GM12878 (cell line): ENCODE data around the gene TES. TPM values are rescaled to one million over a fixed set of nuclear protein-coding genes. Genes with fewer than 3 reads are reported as not detected.

Experiments
- ATAC-seq: fragments of 200-7000 bp; cut with Tn5 transposase; 3 replicates; pipeline ENCODE4 v1.9.1; 2020; ENCODE audit warnings: mild to moderate bottlenecking, moderate library complexity
- BruUV-seq: library from RNA; stranded (reverse); fragments of 400-500 nt; replicated peaks from 2 replicates; lab custom pipeline; 2021; lab: Mats Ljungman, UMichigan
- CTCF ChIA-PET: fragments of 300-600 bp; sonication (Branson Sonifier 250); formaldehyde crosslinking; extraction: SDS; loops from one replicate; lab custom pipeline; 2021; ENCODE audit warnings: inconsistent platforms; lab: Yijun Ruan, JAX
- POLR2A ChIA-PET: fragments of 350-600 bp; formaldehyde crosslinking; extraction: SDS; loops from one replicate; lab custom pipeline; 2021; ENCODE audit warnings: inconsistent platforms; lab: Charles Lee
- RAD21 ChIA-PET: fragments of 300-600 bp; sonication (Branson Sonifier 250); formaldehyde crosslinking; loops from one replicate; lab custom pipeline; 2023; ENCODE audit warnings: antibody characterized with exemption; ENCODE audit not compliant: unreplicated experiment; lab: Charles Lee
- SMC1A ChIA-PET: fragments of 300-600 bp; sonication (Branson Sonifier 250); formaldehyde crosslinking; loops from one replicate; lab custom pipeline; 2023; ENCODE audit not compliant: unreplicated experiment, uncharacterized antibody; lab: Charles Lee
- DNase-seq: peaks from one replicate; pipeline ENCODE4 v3.0.0-alpha.2; 2011; ENCODE audit warnings: low read depth, low spot score
- FAIRE-seq: peaks from 3 replicates; lab custom pipeline; 2011; peaks lifted over from hg19 to GRCh38; lab: Jason Lieb, UNC
- H2AFZ ChIP-seq: 2 replicates; pipeline ENCODE4 v1.6.0; 2011; ENCODE audit warnings: low read depth, low read length, control low read depth; ENCODE audit not compliant: control insufficient read depth
- H3K27ac ChIP-seq: 2 replicates; pipeline ENCODE4 v1.5.1; 2011; ENCODE audit warnings: control low read depth; ENCODE audit not compliant: control insufficient read depth, insufficient read depth
- H3K27me3 ChIP-seq, 2 experiments: replicated peaks in 1 of 2; 2 replicates each; pipeline versions ENCODE4 v1.6.0 to v1.6.1; 2011; ENCODE audit warnings: low read length in 1 of 2; ENCODE audit not compliant: control insufficient read depth in 2 of 2, insufficient read depth in 2 of 2
- H3K36me3 ChIP-seq, 2 experiments: 2 replicates each; pipeline ENCODE4 v1.5.1; 2011; ENCODE audit warnings: low read length in 1 of 2; ENCODE audit not compliant: control insufficient read depth in 2 of 2, insufficient read depth in 2 of 2
- H3K4me1 ChIP-seq: 2 replicates; pipeline ENCODE4 v1.6.1; 2011; ENCODE audit warnings: mild to moderate bottlenecking, low read length, moderate library complexity, mixed read lengths; ENCODE audit not compliant: control insufficient read depth, insufficient read depth
- H3K4me2 ChIP-seq: 2 replicates; pipeline ENCODE4 v1.6.0; 2011; ENCODE audit warnings: control low read depth; ENCODE audit not compliant: control insufficient read depth, insufficient read depth
- H3K4me3 ChIP-seq: fragments of 200-600 bp; sonication (generic); 2 replicates; pipeline ENCODE4 v1.5.1; 2016
- H3K79me2 ChIP-seq: 2 replicates; pipeline ENCODE4 v1.6.0; 2011; ENCODE audit warnings: low read length; ENCODE audit not compliant: control insufficient read depth, insufficient read depth
- H3K9ac ChIP-seq: 2 replicates; pipeline ENCODE4 v1.8.0; 2011; ENCODE audit warnings: low read length, control low read depth, mixed read lengths; ENCODE audit not compliant: control insufficient read depth, insufficient read depth
- H3K9me3 ChIP-seq: replicated peaks from 3 replicates; pipeline ENCODE4 v1.5.1; 2011; ENCODE audit warnings: mild to moderate bottlenecking, low read length; ENCODE audit not compliant: control insufficient read depth, insufficient read depth
- H4K20me1 ChIP-seq: 2 replicates; pipeline ENCODE4 v1.6.0; 2011; ENCODE audit not compliant: control insufficient read depth, insufficient read depth
- BRCA1 ChIP-seq: IDR thresholded peaks from 2 replicates; pipeline ENCODE4 v1.6.1; 2011; ENCODE audit warnings: low read depth, low read length, improper control_type of control experiment
- FOXK2 ChIP-seq: fragments of 450-650 bp; IDR thresholded peaks from 2 replicates; pipeline ENCODE4 v1.6.1; 2017; ENCODE audit warnings: mild to moderate bottlenecking, moderate library complexity
- HCFC1 ChIP-seq: fragments of 150-350 bp; IDR thresholded peaks from 2 replicates; pipeline ENCODE4 v1.6.1; 2014; ENCODE audit warnings: low read length
- HDGF ChIP-seq: fragments of 450-650 bp; IDR thresholded peaks from 2 replicates; pipeline ENCODE4 v1.6.1; 2016; ENCODE audit warnings: antibody characterized with exemption
- MTA2 ChIP-seq: fragments of 450-650 bp; IDR thresholded peaks from 2 replicates; pipeline ENCODE4 v1.6.1; 2016; ENCODE audit warnings: low read depth, mild to moderate bottlenecking, moderate library complexity
- MYC ChIP-seq: IDR thresholded peaks from 2 replicates; pipeline ENCODE4 v1.6.1; 2011; ENCODE audit warnings: mild to moderate bottlenecking, low read length, moderate library complexity, inconsistent platforms; ENCODE audit not compliant: insufficient read depth, insufficient replicate concordance, insufficient read length, severe bottlenecking
- NFYB ChIP-seq: IDR thresholded peaks from 2 replicates; pipeline ENCODE4 v1.6.1; 2011; ENCODE audit warnings: low read depth, mild to moderate bottlenecking, low read length, improper control_type of control experiment, moderate library complexity; ENCODE audit not compliant: insufficient read depth
- PAX8 ChIP-seq: fragments of 450-650 bp; IDR thresholded peaks from 2 replicates; pipeline ENCODE4 v1.6.1; 2017; ENCODE audit warnings: mild to moderate bottlenecking, moderate library complexity
- RBBP5 ChIP-seq: fragments of 200-600 bp; sonication (generic); conservative IDR thresholded peaks from 2 replicates; pipeline ENCODE4 v1.6.1; 2016
- RUNX3 ChIP-seq: IDR thresholded peaks from 2 replicates; pipeline ENCODE4 v1.6.1; 2012; ENCODE audit warnings: low read length, inconsistent platforms
- STAT1 ChIP-seq: fragments of 450-650 bp; conservative IDR thresholded peaks from 2 replicates; pipeline ENCODE4 v1.6.1; 2014; ENCODE audit warnings: antibody characterized with exemption, mild to moderate bottlenecking
- ZBTB40 ChIP-seq: fragments of 450-650 bp; IDR thresholded peaks from 2 replicates; pipeline ENCODE4 v1.6.1; 2016; ENCODE audit warnings: mild to moderate bottlenecking, moderate library complexity, borderline replicate concordance
- WGBS: methylation state at CpG from one replicate; pipeline ENCODE4 v1.1.6; 2016; ENCODE audit warnings: low lambda C conversion rate; ENCODE audit not compliant: insufficient replicate concordance, insufficient coverage; ENCODE audit errors: missing lambda C conversion rate; 5-methylcytosine and 5-hydroxymethylcytosine counted together
- in situ Hi-C: fragments of 300-500 bp; cut with MboI; formaldehyde crosslinking; loops from 9 replicates; pipeline ENCODE4 v1.14.3; 2018; ENCODE audit warnings: mixed read lengths
- intact Hi-C: fragments of 100-400 bp; cut with micrococcal nuclease; formaldehyde crosslinking; loops from one replicate; pipeline ENCODE4 v1.14.2; 2022; ENCODE audit not compliant: unreplicated experiment
- polyA plus RNA-seq, 11 experiments: library from polyadenylated mRNA; depleted of rRNA in 4 of 11; unstranded in 6 of 11; stranded (reverse) in 5 of 11; fragments of >200 nt; fragmentation: Nextera tagmentation in 4 of 11; fragmentation: Illumina TruSeq in 1 of 11; extraction: Ambion mirVana in 4 of 11; extraction: Trizol in 1 of 11; gene quantifications; 1 replicate in 1 of 11; 2 replicates in 10 of 11; pipeline versions ENCODE4 v1.2.1 to v1.2.3, GENCODE V29; 2011 to 2016; ENCODE audit warnings: inconsistent platforms in 2 of 11, missing spikeins in 2 of 11, low read depth in 1 of 11
- total RNA-seq, 4 experiments: library from RNA; depleted of rRNA in 3 of 4; stranded (reverse); fragments of >200 nt in 3 of 4; fragmentation: Illumina TruSeq in 1 of 4; extraction: Trizol in 1 of 4; gene quantifications; 2 replicates each; pipeline versions ENCODE4 v1.2.1 to v1.2.3, GENCODE V29; 2013 to 2021
- TF ChIP-seq, protein P1 (sequence below): fragments of 450-650 bp; formaldehyde crosslinking; IDR thresholded peaks from 2 replicates; pipeline ENCODE4 v1.5.0; 2022; ENCODE audit warnings: mild to moderate bottlenecking, missing genetic modification characterization
- TF ChIP-seq, protein P2 (sequence below): fragments of 450-650 bp; IDR thresholded peaks from 2 replicates; pipeline ENCODE4 v1.6.1; 2018; ENCODE audit warnings: borderline replicate concordance, mild to moderate bottlenecking; ENCODE audit not compliant: partially characterized antibody
- TF ChIP-seq, protein P3 (sequence below): fragments of 450-650 bp; IDR thresholded peaks from 2 replicates; pipeline ENCODE4 v1.6.1; 2014; ENCODE audit warnings: mild to moderate bottlenecking

Gene TES
- total and polyA plus RNA-seq, 10 of the 15 experiments (the other 5 are each of a cell fraction or from before 2014, with no cell fraction given): 31.2 to 77.5 (median 59.2) TPM

DNA sequence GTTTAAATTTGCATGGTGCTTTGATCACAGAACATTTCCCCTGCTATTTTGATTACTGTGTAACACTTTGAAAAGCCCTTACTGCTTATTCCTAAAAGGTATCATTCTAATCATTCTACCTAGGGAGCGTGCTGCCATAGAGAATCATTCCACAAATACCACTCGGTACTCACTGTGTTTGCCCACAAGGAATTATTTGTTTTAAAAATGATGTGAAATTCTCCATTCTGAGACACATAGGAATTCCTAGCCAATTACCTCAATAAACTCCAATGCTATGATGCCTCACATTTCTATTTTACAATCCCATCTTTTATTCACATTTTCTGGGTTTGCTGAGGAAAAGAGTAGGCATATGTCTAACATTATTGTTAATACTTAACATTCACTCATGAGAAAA lies 16.2 kb upstream of the TES start:
- ATAC-seq: no peak
- intact Hi-C loops (no loop called here), in situ Hi-C loops (no loop called here)
- no peak overlapping the region for H2AFZ ChIP-seq
- ChIA-PET CTCF (no interaction called here), SMC1A (no interaction called here), RAD21 (no interaction called here), POLR2A (no interaction called here)
- WGBS: 82% methylated on average over 2 of the region's 2 CpGs
- no TSS peak for BruUV-seq
- no peak overlapping the region for H3K9ac ChIP-seq
- no peaks in the 10 kb centered on the region for H3K79me2 ChIP-seq
- H3K27ac ChIP-seq: no peak overlapping the region
- no peaks in the 10 kb centered on the region for H3K36me3 ChIP-seq
- no peak overlapping the region for H3K4me2 ChIP-seq
- H3K4me1 ChIP-seq: no peaks in the 10 kb centered on the region
- no peaks in the 10 kb centered on the region for H4K20me1 ChIP-seq
- H3K9me3 ChIP-seq: no peaks in the 10 kb centered on the region
- DNase-seq: no peak
- no peak overlapping the region for H3K4me3 ChIP-seq
- FAIRE-seq: no peak
- no peaks in the 10 kb centered on the region; a peak in 1 of 4 replicates for H3K27me3 ChIP-seq
- TF ChIP-seq FOXK2 (no peak), PAX8 (no peak), HCFC1 (no peak), RBBP5 (no peak), MTA2 (no peak), HDGF (no peak), ZBTB40 (no peak), MYC (no peak), STAT1 (no peak), BRCA1 (no peak), RUNX3 (no peak), NFYB (no peak)
- TF ChIP-seq, protein P1, sequence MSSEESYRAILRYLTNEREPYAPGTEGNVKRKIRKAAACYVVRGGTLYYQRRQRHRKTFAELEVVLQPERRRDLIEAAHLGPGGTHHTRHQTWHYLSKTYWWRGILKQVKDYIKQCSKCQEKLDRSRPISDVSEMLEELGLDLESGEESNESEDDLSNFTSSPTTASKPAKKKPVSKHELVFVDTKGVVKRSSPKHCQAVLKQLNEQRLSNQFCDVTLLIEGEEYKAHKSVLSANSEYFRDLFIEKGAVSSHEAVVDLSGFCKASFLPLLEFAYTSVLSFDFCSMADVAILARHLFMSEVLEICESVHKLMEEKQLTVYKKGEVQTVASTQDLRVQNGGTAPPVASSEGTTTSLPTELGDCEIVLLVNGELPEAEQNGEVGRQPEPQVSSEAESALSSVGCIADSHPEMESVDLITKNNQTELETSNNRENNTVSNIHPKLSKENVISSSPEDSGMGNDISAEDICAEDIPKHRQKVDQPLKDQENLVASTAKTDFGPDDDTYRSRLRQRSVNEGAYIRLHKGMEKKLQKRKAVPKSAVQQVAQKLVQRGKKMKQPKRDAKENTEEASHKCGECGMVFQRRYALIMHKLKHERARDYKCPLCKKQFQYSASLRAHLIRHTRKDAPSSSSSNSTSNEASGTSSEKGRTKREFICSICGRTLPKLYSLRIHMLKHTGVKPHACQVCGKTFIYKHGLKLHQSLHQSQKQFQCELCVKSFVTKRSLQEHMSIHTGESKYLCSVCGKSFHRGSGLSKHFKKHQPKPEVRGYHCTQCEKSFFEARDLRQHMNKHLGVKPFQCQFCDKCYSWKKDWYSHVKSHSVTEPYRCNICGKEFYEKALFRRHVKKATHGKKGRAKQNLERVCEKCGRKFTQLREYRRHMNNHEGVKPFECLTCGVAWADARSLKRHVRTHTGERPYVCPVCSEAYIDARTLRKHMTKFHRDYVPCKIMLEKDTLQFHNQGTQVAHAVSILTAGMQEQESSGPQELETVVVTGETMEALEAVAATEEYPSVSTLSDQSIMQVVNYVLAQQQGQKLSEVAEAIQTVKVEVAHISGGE (CRISPR knock-in tag): no peak
- TF ChIP-seq, protein P2, sequence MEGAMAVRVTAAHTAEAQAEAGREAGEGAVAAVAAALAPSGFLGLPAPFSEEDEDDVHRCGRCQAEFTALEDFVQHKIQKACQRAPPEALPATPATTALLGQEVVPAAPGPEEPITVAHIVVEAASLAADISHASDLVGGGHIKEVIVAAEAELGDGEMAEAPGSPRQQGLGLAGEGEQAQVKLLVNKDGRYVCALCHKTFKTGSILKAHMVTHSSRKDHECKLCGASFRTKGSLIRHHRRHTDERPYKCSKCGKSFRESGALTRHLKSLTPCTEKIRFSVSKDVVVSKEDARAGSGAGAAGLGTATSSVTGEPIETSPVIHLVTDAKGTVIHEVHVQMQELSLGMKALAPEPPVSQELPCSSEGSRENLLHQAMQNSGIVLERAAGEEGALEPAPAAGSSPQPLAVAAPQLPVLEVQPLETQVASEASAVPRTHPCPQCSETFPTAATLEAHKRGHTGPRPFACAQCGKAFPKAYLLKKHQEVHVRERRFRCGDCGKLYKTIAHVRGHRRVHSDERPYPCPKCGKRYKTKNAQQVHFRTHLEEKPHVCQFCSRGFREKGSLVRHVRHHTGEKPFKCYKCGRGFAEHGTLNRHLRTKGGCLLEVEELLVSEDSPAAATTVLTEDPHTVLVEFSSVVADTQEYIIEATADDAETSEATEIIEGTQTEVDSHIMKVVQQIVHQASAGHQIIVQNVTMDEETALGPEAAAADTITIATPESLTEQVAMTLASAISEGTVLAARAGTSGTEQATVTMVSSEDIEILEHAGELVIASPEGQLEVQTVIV: no peak
- TF ChIP-seq, protein P3, sequence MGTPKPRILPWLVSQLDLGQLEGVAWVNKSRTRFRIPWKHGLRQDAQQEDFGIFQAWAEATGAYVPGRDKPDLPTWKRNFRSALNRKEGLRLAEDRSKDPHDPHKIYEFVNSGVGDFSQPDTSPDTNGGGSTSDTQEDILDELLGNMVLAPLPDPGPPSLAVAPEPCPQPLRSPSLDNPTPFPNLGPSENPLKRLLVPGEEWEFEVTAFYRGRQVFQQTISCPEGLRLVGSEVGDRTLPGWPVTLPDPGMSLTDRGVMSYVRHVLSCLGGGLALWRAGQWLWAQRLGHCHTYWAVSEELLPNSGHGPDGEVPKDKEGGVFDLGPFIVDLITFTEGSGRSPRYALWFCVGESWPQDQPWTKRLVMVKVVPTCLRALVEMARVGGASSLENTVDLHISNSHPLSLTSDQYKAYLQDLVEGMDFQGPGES: no peak
